GM20431 (cell line): Measurements from ENCODE around the gene NET1.

Experiments used
- in situ Hi-C: fragments of 300-500 bp; cut with MseI, MboI; formaldehyde crosslinking; loops from one replicate; pipeline ENCODE4 v1.15.0; 2020; ENCODE audit warnings: low sequenced_read_pairs; ENCODE audit not compliant: unreplicated experiment

The NET1 gene, protein sequence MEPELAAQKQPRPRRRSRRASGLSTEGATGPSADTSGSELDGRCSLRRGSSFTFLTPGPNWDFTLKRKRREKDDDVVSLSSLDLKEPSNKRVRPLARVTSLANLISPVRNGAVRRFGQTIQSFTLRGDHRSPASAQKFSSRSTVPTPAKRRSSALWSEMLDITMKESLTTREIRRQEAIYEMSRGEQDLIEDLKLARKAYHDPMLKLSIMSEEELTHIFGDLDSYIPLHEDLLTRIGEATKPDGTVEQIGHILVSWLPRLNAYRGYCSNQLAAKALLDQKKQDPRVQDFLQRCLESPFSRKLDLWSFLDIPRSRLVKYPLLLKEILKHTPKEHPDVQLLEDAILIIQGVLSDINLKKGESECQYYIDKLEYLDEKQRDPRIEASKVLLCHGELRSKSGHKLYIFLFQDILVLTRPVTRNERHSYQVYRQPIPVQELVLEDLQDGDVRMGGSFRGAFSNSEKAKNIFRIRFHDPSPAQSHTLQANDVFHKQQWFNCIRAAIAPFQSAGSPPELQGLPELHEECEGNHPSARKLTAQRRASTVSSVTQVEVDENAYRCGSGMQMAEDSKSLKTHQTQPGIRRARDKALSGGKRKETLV

DNA sequence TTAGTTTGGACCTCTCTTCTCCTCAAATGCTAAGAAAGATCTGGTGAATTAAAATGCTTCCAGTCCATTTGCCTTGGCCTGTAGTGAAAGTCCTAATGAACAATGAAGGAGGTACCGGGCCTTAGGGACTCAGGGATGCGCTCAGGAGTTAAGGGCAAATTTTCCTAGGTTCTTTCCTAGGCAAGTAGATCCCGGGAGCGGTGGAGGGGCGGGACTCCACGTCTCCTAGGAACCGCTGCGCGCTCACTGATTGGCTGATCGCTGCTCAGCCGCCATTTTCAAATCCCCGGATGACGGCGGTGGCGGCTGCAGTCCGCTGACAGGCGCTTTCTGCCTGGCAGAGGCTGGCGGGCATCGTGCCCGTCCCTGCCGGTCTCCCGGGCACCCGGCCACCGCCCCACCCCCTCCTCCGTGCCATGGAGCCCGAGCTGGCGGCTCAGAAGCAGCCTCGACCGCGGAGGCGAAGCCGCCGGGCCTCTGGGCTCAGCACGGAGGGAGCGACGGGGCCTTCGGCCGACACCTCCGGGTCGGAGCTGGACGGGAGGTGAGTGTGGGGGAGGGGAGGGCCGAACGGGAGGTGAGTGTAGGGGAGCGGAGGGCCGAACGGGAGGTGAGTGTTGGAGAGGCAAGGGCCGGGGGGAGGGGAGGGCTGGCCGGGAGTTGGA is at the start of gene NET1:
Gene NET1, plus strand, starts transcription at position 281 of the 665 bp plus-strand sequence. Its CDS starts 136 bp downstream, at position 417.
- in situ Hi-C loops: no loop called here

DNA sequence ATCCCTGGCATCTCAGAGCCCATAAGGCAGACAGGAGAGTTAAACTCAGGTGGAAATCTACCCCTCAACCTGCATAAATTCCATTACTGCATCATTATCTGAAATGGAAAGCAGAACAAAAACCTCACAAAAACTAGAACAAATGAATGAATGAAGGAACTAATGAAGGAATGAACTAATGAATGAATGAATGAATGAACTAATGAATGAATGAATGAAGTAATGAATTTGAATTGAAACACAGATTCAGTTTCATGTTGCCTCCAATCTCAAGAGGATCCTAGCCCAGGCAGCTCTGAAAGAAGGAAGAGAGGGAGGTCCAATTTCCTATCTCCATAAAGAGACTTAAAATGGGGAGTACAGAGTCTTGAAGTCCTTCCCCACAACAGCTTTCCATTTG is 49.5 kb upstream of the NET1 start:
- in situ Hi-C loops: no loop called here

GRCh38 chr10:5364374-5364773 is 48.0 kb upstream of the NET1 start:
- in situ Hi-C loops: no loop called here

DNA sequence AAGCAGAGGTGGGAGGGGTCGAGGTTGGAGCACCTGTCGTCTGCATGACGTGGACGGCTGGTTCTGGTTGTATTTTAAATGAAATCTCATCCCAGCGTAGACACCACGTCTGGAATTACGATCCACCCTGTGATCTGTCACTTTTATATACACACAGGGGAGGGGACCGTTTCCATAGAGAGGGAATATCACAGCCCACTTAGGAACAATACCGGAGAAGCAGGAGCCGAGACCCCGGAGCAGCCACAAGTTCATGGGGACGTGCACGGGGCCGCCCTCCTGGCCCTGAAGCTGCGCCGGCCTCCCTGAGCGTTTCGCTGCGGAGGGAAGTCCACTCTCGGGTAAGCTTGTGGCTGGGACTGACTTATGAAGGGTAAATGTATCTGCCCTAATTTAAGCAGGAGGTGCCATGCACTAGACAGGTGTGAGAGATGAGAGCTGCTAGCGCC is 47.4 kb upstream of the NET1 start, which contains the start of gene UCN3:
Gene UCN3, plus strand, starts transcription at position 77 of the 449 bp plus-strand sequence. CDS start 8,755 bp downstream, outside the sequence.
- in situ Hi-C loops: no loop called here

GRCh38 chr10:5365928-5366327 is 46.4 kb upstream of the NET1 start:
- in situ Hi-C loops: no loop called here

DNA sequence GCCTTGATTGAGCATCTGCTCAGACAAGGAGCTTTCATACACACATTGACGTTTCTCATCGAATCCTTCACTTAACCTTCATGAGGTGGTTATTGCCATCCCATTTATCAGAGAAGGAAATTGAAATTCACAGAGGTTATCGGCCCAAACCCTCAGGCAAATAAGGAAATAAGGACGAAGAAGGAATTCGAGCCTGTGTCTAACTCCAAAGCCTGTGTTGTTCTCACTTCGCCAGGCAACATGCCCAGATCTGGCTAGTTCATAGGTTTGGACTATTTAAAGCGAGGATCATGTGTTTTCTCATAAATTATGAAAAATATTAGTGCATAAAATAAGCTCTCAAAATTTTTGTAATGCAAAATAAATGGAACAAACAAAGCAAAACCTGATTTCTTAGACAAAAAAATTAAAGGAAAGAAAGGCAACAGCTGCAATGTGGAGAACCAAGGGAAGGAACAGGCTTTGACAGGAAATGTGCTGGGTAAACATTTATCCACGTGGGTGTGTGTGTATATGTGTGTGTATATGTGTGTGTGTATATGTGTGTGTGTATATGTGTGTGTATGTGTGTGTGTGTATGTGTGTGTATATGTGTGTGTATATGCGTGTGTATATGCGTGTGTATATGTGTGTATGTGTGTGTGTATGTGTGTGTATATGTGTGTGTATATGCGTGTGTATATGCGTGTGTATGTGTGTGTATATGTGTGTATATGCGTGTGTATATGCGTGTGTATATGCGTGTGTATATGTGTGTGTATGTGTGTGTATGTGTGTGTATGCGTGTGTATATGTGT is 42.8 kb upstream of the NET1 start:
- in situ Hi-C loops: no loop called here

GRCh38 chr10:5370493-5371352 is 41.6 kb upstream of the NET1 start:
- in situ Hi-C loops: no loop called here

- in situ Hi-C loops: no loop called here
Measured at GRCh38 chr10:5373307-5373706, 39.0 kb upstream of the NET1 start.

GRCh38 chr10:5373891-5374611 is 38.3 kb upstream of the NET1 start:
- in situ Hi-C loops: no loop called here

- in situ Hi-C loops: loop anchor here (25.0 kb wide), 1 partner anchor 539 kb away; the partner anchor contains the start of gene AKR1E2
Measured at GRCh38 chr10:5376450-5376849, 35.9 kb upstream of the NET1 start.

DNA sequence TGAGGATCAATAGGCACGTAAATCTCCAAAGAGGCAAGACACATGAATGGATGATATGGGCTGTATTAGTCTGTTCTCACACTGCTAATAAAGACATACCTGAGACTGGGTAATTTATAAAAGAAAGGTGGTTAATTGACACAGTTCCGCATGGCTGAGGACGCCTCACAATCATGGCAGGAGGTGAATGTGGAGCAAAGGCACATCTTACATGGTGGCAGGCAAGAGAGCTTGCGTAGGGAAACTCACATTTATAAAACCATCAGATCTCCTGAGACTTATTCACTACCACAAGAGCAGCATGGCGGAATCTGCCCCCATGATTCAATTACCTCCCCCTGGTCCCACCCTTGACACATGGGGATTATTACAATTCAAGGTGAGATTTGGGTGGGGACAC is 33.2 kb upstream of the NET1 start:
- in situ Hi-C loops: loop anchor here (25.0 kb wide), 1 partner anchor 542 kb away; the partner anchor contains the start of gene AKR1E2

DNA sequence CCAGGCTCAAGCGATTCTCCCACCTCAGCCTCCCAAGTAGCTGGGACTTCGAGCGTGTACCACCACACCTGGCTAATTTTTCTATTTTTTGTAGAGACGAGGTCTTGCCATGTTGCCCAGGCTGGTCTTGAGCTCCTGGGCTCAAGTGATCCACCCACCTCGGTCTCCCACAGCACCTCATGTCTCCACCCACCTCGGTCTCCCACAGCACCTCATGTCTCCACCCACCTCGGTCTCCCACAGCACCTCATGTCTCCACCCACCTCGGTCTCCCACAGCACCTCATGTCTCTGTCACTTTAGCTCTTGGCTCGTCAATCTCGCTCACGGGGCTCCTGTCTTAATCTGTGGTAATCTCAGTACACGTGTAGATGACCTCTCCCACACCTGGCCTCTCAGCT is 32.0 kb upstream of the NET1 start:
- in situ Hi-C loops: loop anchor here (25.0 kb wide), 1 partner anchor 543 kb away; the partner anchor contains the start of gene AKR1E2

- in situ Hi-C loops: loop anchor here (25.0 kb wide), 1 partner anchor 544 kb away; the partner anchor contains the start of gene AKR1E2
Measured at GRCh38 chr10:5381187-5381586, 31.2 kb upstream of the NET1 start.

DNA sequence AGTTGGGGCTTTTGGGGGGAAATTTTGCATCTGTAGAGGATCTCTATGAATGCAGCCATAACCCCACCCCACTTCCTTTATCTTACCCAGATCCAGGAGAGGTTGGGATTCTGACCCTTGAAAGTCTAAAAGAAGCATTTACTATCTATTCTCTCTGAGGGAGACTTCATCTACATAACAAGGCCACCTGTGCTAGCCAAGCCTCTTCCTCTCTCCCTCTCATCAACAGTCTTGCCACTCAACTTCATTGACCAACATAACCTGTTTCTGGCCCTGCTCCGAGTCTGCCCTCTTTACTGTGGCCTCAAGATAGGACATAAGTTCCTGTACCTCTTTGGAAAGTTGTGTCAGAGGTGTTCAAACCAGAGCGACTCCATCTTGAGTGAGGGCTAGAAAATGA is 27.1 kb upstream of the NET1 start:
- in situ Hi-C loops: loop anchor here (25.0 kb wide), 1 partner anchor 548 kb away; the partner anchor contains the start of gene AKR1E2

DNA sequence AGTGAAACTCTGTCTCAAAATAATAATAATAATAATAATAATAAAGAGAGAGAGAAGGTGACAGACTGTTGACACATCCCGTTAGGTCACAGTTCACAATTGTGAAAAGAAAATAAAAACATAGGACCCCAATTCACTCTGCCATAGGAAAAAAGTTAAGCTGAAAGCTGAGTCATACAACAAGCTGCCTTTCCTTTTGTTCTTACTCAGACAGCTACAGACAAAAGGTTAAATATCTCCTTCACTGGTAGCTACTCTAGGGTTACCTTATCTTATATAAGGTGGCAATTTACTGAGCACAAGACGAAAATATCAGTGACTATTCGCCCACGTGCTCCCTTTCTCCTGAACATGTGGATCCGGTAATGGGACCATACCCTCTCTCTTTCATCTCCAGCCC is 25.2 kb upstream of the NET1 start:
- in situ Hi-C loops: loop anchor here (25.0 kb wide), 1 partner anchor 550 kb away; the partner anchor contains the start of gene AKR1E2

- in situ Hi-C loops: loop anchor here (25.0 kb wide), 1 partner anchor 553 kb away; the partner anchor contains the start of gene AKR1E2
Measured at GRCh38 chr10:5390607-5391205, 21.7 kb upstream of the NET1 start.

- in situ Hi-C loops: loop anchor here (25.0 kb wide), 1 partner anchor 554 kb away; the partner anchor contains the start of gene AKR1E2
Measured at GRCh38 chr10:5391790-5392189, 20.6 kb upstream of the NET1 start.
